K562 (cell line): ENCODE measurements around the gene BICD1. TPM values are rescaled to one million over a fixed set of nuclear protein-coding genes. Genes with fewer than 3 reads are reported as not detected.

Source experiments
- ATAC-seq: fragments of 200-7000 bp; cut with Tn5 transposase; 3 replicates; pipeline ENCODE4 v1.9.1; 2020; ENCODE audit warnings: moderate library complexity
- BruUV-seq: library from RNA; stranded (reverse); fragments of 400-500 nt; replicated peaks from 2 replicates; lab custom pipeline; 2021; lab: Mats Ljungman, UMichigan
- CTCF ChIA-PET: fragments of 300-600 bp; formaldehyde crosslinking; extraction: SDS; loops from one replicate; lab custom pipeline; 2021; ENCODE audit warnings: low intra/inter-chr PET ratio; lab: Yijun Ruan, JAX
- POLR2A ChIA-PET: fragments of 300-600, 350-650 bp; sonication (Branson Sonifier 250); formaldehyde crosslinking; extraction: SDS; loops from one replicate; lab custom pipeline; 2021; ENCODE audit warnings: antibody characterized with exemption, inconsistent platforms; lab: Yijun Ruan, JAX
- DNase-seq, 4 experiments: peaks; one replicate each; pipeline versions ENCODE4 v3.0.0 to v3.0.0-alpha.2; 2011 to 2018; ENCODE audit warnings: low spot score in 3 of 4, mixed read lengths in 3 of 4; ENCODE audit errors: extremely low read depth in 1 of 4
- FAIRE-seq: peaks from 2 replicates; lab custom pipeline; 2011; peaks lifted over from hg19 to GRCh38; lab: Jason Lieb, UNC
- H2AFZ ChIP-seq: 2 replicates; pipeline ENCODE4 v1.6.0; 2011; ENCODE audit warnings: low read depth, low read length, control low read depth, inconsistent platforms
- H3K27ac ChIP-seq: fragments of 200-600 bp; 3 replicates; pipeline ENCODE4 v1.8.0; 2011; ENCODE audit warnings: low read depth, mild to moderate bottlenecking, control low read depth, inconsistent platforms, low read length, moderate library complexity, mixed read lengths; ENCODE audit errors: extremely low read depth
- H3K27me3 ChIP-seq, 2 experiments: fragments of 300-600 bp in 1 of 2; 2 replicates in 1 of 2; 3 replicates in 1 of 2; pipeline versions ENCODE4 v1.6.0 to v1.8.0; 2011; ENCODE audit warnings: inconsistent platforms in 2 of 2, low read length in 2 of 2, mild to moderate bottlenecking in 1 of 2, mixed read lengths in 1 of 2, moderate library complexity in 1 of 2; ENCODE audit not compliant: control insufficient read depth in 2 of 2, insufficient read depth in 2 of 2
- H3K36me3 ChIP-seq: fragments of 300-600 bp; 3 replicates; pipeline ENCODE4 v1.8.0; 2011; ENCODE audit warnings: mild to moderate bottlenecking, low read length, inconsistent platforms; ENCODE audit not compliant: control insufficient read depth, insufficient read depth
- H3K4me1 ChIP-seq, 2 experiments: fragments of 200-600 bp in 1 of 2; replicated peaks in 1 of 2; 2 replicates in 1 of 2; 3 replicates in 1 of 2; pipeline versions ENCODE4 v1.5.1 to v1.8.0; 2011; ENCODE audit warnings: inconsistent platforms in 2 of 2, low read length in 2 of 2, mild to moderate bottlenecking in 1 of 2, mixed read lengths in 1 of 2, moderate library complexity in 1 of 2; ENCODE audit not compliant: control insufficient read depth in 2 of 2, insufficient read depth in 2 of 2
- H3K4me2 ChIP-seq: 2 replicates; pipeline ENCODE4 v1.6.1; 2011; ENCODE audit warnings: low read length, control low read depth, inconsistent platforms, mixed read lengths; ENCODE audit not compliant: insufficient read depth
- H3K4me3 ChIP-seq: fragments of 200-600 bp; sonication (generic), shearing (Covaris generic); 2 replicates; pipeline ENCODE4 v1.5.1; 2016; ENCODE audit warnings: control low read depth, inconsistent platforms
- H3K79me2 ChIP-seq: fragments of 200-600 bp; 3 replicates; pipeline ENCODE4 v1.8.0; 2011; ENCODE audit warnings: low read length, inconsistent platforms; ENCODE audit not compliant: control insufficient read depth, insufficient read depth
- H3K9ac ChIP-seq, 2 experiments: 2 replicates each; pipeline versions ENCODE4 v1.6.0 to v1.6.1; 2011; ENCODE audit warnings: low read depth in 2 of 2, low read length in 2 of 2, control low read depth in 1 of 2, inconsistent platforms in 1 of 2, mild to moderate bottlenecking in 1 of 2, mixed read lengths in 1 of 2; ENCODE audit not compliant: insufficient read depth in 1 of 2
- H3K9me1 ChIP-seq: one replicate; pipeline ENCODE4 v1.6.0; 2011; ENCODE audit warnings: inconsistent platforms, mild to moderate bottlenecking, low read length, moderate library complexity; ENCODE audit not compliant: control insufficient read depth, insufficient read depth
- H3K9me3 ChIP-seq: replicated peaks from 2 replicates; pipeline ENCODE4 v1.5.1; 2011; ENCODE audit warnings: low read depth, low read length, inconsistent platforms; ENCODE audit not compliant: control insufficient read depth, insufficient read depth
- H4K20me1 ChIP-seq: replicated peaks from 2 replicates; pipeline ENCODE4 v1.6.1; 2011; ENCODE audit warnings: low read length, inconsistent platforms, mixed read lengths; ENCODE audit not compliant: control insufficient read depth, insufficient read depth
- CXXC5 ChIP-seq: fragments of 250-450 bp; sonication (Bioruptor Pico); IDR thresholded peaks from 2 replicates; pipeline ENCODE4 v1.8.0; 2022; ENCODE audit warnings: inconsistent platforms, mild to moderate bottlenecking, moderate library complexity
- FOXK1 ChIP-seq: sonication (generic); formaldehyde crosslinking; IDR thresholded peaks from 2 replicates; pipeline ENCODE4 v1.8.0; 2022; ENCODE audit warnings: missing genetic modification reagents, mild to moderate bottlenecking, borderline replicate concordance
- GATAD2A ChIP-seq: fragments of 450-650 bp; IDR thresholded peaks from 2 replicates; pipeline ENCODE4 v1.6.1; 2017
- HDAC2 ChIP-seq: fragments of 450-650 bp; IDR thresholded peaks from 2 replicates; pipeline ENCODE4 v1.6.1; 2016; ENCODE audit warnings: mild to moderate bottlenecking
- JUND ChIP-seq, 2 experiments: IDR thresholded peaks; 2 replicates in 1 of 2; 3 replicates in 1 of 2; pipeline ENCODE4 v1.6.1; 2011; ENCODE audit warnings: borderline replicate concordance in 2 of 2, low read depth in 2 of 2, low read length in 2 of 2, improper control_type of control experiment in 1 of 2, missing biosample characterization in 1 of 2, missing genetic modification characterization in 1 of 2, missing genetic modification reagents in 1 of 2
- MEIS2 ChIP-seq: fragments of 450-650 bp; IDR thresholded peaks from 2 replicates; pipeline ENCODE4 v1.6.1; 2014; ENCODE audit warnings: mild to moderate bottlenecking; ENCODE audit not compliant: partially characterized antibody
- NFE2 ChIP-seq: IDR thresholded peaks from 2 replicates; pipeline ENCODE4 v1.6.1; 2014; ENCODE audit warnings: antibody characterized with exemption, low read depth
- SMAD4 ChIP-seq: fragments of 250-450 bp; sonication (Bioruptor Pico); conservative IDR thresholded peaks from 2 replicates; pipeline ENCODE4 v1.8.0; 2021; ENCODE audit warnings: inconsistent platforms, mild to moderate bottlenecking, moderate library complexity
- TEAD4 ChIP-seq, 2 experiments: sonication (generic) in 1 of 2; formaldehyde crosslinking in 1 of 2; IDR thresholded peaks; 2 replicates each; pipeline versions ENCODE4 v1.6.1 to v1.8.0; 2012 to 2022; ENCODE audit warnings: borderline replicate concordance in 1 of 2, inconsistent platforms in 1 of 2, low read length in 1 of 2, mild to moderate bottlenecking in 1 of 2, missing genetic modification reagents in 1 of 2
- ZNF316 ChIP-seq: fragments of 450-650 bp; IDR thresholded peaks from 2 replicates; pipeline ENCODE4 v1.6.1; 2016
- ZNF778 ChIP-seq: fragments of 450-650 bp; formaldehyde crosslinking; IDR thresholded peaks from 2 replicates; pipeline ENCODE4 v1.4.0; 2020; ENCODE audit warnings: mild to moderate bottlenecking, moderate library complexity
- ZNF79 ChIP-seq: fragments of 250-450 bp; sonication (Bioruptor Pico); IDR thresholded peaks from 2 replicates; pipeline ENCODE4 v1.4.0; 2020; ENCODE audit warnings: low read depth, mild to moderate bottlenecking, moderate library complexity
- WGBS: fragments of 100-300 bp; shearing (Covaris generic); methylation state at CpG from one replicate; pipeline ENCODE4 v1.1.6; 2016; ENCODE audit warnings: low coverage, mixed read lengths; ENCODE audit not compliant: insufficient coverage; ENCODE audit errors: missing lambda C conversion rate; 5-methylcytosine and 5-hydroxymethylcytosine counted together
- in situ Hi-C: fragments of 300-500 bp; cut with MboI; formaldehyde crosslinking; loops from 4 replicates; pipeline ENCODE4 v1.15.0; 2018; ENCODE audit warnings: inconsistent platforms, mixed read lengths
- intact Hi-C: fragments of 100-400 bp; cut with micrococcal nuclease; formaldehyde crosslinking; loops from 2 replicates; pipeline ENCODE4 v1.14.2; 2022
- polyA plus RNA-seq, 8 experiments: library from polyadenylated mRNA; depleted of rRNA in 4 of 8; stranded (reverse) in 5 of 8; unstranded in 3 of 8; fragments of >200 nt; fragmentation: Nextera tagmentation in 2 of 8; fragmentation: Illumina TruSeq in 1 of 8; extraction: Ambion mirVana in 2 of 8; extraction: Trizol in 1 of 8; gene quantifications; 2 replicates each; pipeline versions ENCODE4 v1.2.1 to v1.2.3, GENCODE V29; 2011 to 2014; ENCODE audit warnings: inconsistent platforms in 1 of 8, missing spikeins in 1 of 8
- total RNA-seq, 7 experiments: library from RNA; depleted of rRNA in 6 of 7; stranded (reverse); fragments of >200 nt in 6 of 7; fragmentation: Illumina TruSeq in 2 of 7; extraction: Trizol in 2 of 7; gene quantifications; 2 replicates each; pipeline versions ENCODE4 v1.2.1 to v1.2.3, GENCODE V29; 2011 to 2021; ENCODE audit warnings: low replicate concordance in 1 of 7
- TF ChIP-seq, protein P1 (sequence below), 2 experiments: IDR thresholded peaks in 1 of 2; conservative IDR thresholded peaks in 1 of 2; 2 replicates each; pipeline ENCODE4 v1.6.1; 2016; ENCODE audit warnings: low read depth in 2 of 2, mild to moderate bottlenecking in 1 of 2, missing compliant biosample characterization in 1 of 2, missing genetic modification characterization in 1 of 2, moderate library complexity in 1 of 2

BICD1 gene
- total and polyA plus RNA-seq, 9 of the 15 experiments (the other 6 are each of a cell fraction or from before 2014, with no cell fraction given), result 3.5 to 21.1 (median 12.5) TPM

DNA sequence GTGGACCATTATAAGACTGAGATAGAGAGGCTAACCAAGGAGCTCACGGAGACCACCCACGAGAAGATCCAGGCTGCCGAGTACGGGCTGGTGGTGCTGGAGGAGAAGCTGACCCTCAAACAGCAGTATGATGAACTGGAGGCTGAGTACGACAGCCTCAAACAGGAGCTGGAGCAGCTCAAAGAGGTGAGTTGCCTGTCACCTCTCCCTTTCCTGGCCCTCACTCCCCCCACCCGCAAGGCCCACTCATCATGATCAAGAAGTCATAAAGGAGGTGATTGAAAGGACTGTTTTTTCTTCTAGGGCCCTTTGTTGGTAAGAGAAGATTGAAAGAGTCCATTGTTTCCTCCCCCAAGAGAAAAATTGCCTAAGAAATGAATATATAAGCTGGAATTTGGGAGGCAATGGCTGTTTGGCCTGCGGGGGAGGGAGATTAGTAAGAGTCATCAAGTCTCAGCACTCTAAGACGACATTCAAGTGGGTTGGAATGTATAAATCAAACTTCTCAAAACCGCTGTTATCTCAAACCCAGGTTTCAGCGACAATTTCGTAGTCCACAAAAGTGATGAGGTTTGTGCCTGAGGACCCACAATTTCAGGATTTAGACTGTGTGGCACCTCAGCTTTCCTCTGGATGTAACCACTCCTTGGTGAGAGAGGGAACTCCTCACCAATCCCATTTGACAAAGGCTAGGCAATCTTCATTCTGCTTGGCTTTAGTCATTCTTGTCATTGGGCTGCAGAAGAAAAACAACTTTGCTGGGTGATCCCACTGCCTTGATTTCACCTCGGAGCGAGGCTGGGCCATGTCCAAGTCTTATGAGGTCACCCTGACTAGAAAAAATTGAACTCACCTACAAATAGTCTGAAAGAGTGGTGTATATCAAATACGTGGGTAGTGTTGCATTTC, 966 bp downstream of the BICD1 start:
- no peaks in the 10 kb centered on the region for H3K27me3 ChIP-seq
- 3% methylated on average over 14 of the region's 14 CpGs for WGBS
- H3K9me1 ChIP-seq, result no peaks in the 10 kb centered on the region
- peak overlapping the region; percentile 72 for H3K4me3 ChIP-seq
- H4K20me1 ChIP-seq, result 0 out of 2 replicates have a peak, but pooled peaks cover 3% of the 10 kb centered on the region
- intact Hi-C loops, result loop anchor here (5.0 kb wide), 1 partner anchor 200 kb away; no protein-coding TSS in a partner anchor
- DNase-seq (peak; percentile 14 to 56 (median 26)), FAIRE-seq (peak; percentile 26), ATAC-seq (peak; percentile 25)
- H3K9me3 ChIP-seq, result no peaks in the 10 kb centered on the region
- ChIA-PET CTCF (no interaction called here), POLR2A (interaction anchor here (0.5 to 1.1 kb wide), 7 partner anchors 16 to 455 kb away, joined by 3 to 4 read pairs (median 3); no protein-coding TSS in a partner anchor)
- H3K79me2 ChIP-seq, result peaks cover 27% of the 10 kb centered on the region
- peak overlapping the region; percentile 76 for H3K27ac ChIP-seq
- TSS peak; percentile 69 for BruUV-seq
- peak overlapping the region; percentile 94 for H2AFZ ChIP-seq
- in situ Hi-C loops, result no loop called here
- H3K36me3 ChIP-seq, result no peaks in the 10 kb centered on the region
- peak overlapping the region; percentile 71 to 96 for H3K9ac ChIP-seq
- peaks cover 21% of the 10 kb centered on the region in 2 experiments; a peak in 4 of 5 replicates for H3K4me1 ChIP-seq
- H3K4me2 ChIP-seq, result peak overlapping the region; percentile 95
- TF ChIP-seq ZNF778 (CRISPR knock-in tag) (no peak), GATAD2A (no peak), MEIS2 (peak; percentile 81), FOXK1 (0 out of 2 replicates have a peak, but pooled peaks have one; percentile 9), HDAC2 (peak; percentile 87), ZNF316 (no peak), JUND (IDR thresholded peaks at IDR 0.05; ENCODE audit: borderline replicate concordance, low read depth, low read length) (no peak), JUND (tag; IDR thresholded peaks at IDR 0.05; ENCODE audit: borderline replicate concordance, low read depth, low read length) (peak; percentile 46; the same call in 1 of the 3 replicates), ZNF79 (CRISPR knock-in tag) (peak; percentile 93), NFE2 (peak; percentile 23; the same call in 1 of the 2 replicates), TEAD4 (IDR thresholded peaks at IDR 0.05; ENCODE audit: low read length) (peak; percentile 84), TEAD4 (CRISPR knock-in tag; IDR thresholded peaks at IDR 0.05; ENCODE audit: borderline replicate concordance) (no peak), CXXC5 (CRISPR knock-in tag) (peak; percentile 45; the same call in 1 of the 2 replicates), SMAD4 (CRISPR knock-in tag) (0 out of 2 replicates have a peak, but pooled peaks have one; percentile 23)
- TF ChIP-seq, protein P1, sequence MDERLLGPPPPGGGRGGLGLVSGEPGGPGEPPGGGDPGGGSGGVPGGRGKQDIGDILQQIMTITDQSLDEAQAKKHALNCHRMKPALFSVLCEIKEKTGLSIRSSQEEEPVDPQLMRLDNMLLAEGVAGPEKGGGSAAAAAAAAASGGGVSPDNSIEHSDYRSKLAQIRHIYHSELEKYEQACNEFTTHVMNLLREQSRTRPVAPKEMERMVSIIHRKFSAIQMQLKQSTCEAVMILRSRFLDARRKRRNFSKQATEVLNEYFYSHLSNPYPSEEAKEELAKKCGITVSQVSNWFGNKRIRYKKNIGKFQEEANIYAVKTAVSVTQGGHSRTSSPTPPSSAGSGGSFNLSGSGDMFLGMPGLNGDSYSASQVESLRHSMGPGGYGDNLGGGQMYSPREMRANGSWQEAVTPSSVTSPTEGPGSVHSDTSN (CRISPR knock-in tag; IDR thresholded peaks at IDR 0.05; ENCODE audit: low read depth), result no peak
- TF ChIP-seq, protein P1 (tag; conservative IDR thresholded peaks at IDR 0.05; ENCODE audit: low read depth), result peak; percentile 56
